GM23338 (cell line): ENCODE results near the gene TRAPPC3L. TPM values are rescaled to one million over a fixed set of nuclear protein-coding genes. Genes with fewer than 3 reads are reported as not detected.

ENCODE experiments used
- ATAC-seq: fragments of 200-7000 bp; cut with Tn5 transposase; 3 replicates; pipeline ENCODE4 v1.9.1; 2020
- DNase-seq: peaks from one replicate; pipeline ENCODE4 v3.0.0-alpha.2; 2015; ENCODE audit warnings: low spot score
- H2AFZ ChIP-seq: fragments of 200-600 bp; sonication (generic); 2 replicates; pipeline ENCODE4 v1.8.0; 2016; ENCODE audit warnings: antibody characterized with exemption, mild to moderate bottlenecking, moderate library complexity
- H3F3A ChIP-seq: fragments of 200-600 bp; sonication (generic); replicated peaks from 2 replicates; pipeline ENCODE4 v1.8.0; 2017; ENCODE audit warnings: antibody characterized with exemption, mixed run types, low read depth
- H3K27ac ChIP-seq: fragments of 200-600 bp; sonication (generic); 2 replicates; pipeline ENCODE4 v1.6.1; 2016; ENCODE audit warnings: low read depth
- H3K27me3 ChIP-seq: fragments of 200-600 bp; sonication (generic); 2 replicates; pipeline ENCODE4 v1.8.0; 2016; ENCODE audit warnings: mild to moderate bottlenecking, mixed run types, moderate library complexity; ENCODE audit not compliant: insufficient read depth
- H3K36me3 ChIP-seq: fragments of 200-600 bp; sonication (generic); 2 replicates; pipeline ENCODE4 v1.8.0; 2016; ENCODE audit warnings: mild to moderate bottlenecking; ENCODE audit not compliant: insufficient read depth
- H3K4me1 ChIP-seq: fragments of 200-600 bp; sonication (generic); 2 replicates; pipeline ENCODE4 v1.8.0; 2016; ENCODE audit warnings: mild to moderate bottlenecking, moderate library complexity; ENCODE audit not compliant: insufficient read depth
- H3K4me2 ChIP-seq: fragments of 200-600 bp; sonication (generic); 2 replicates; pipeline ENCODE4 v1.7.1; 2017; ENCODE audit warnings: mixed run types
- H3K4me3 ChIP-seq: fragments of 200-600 bp; sonication (generic); 2 replicates; pipeline ENCODE4 v1.6.1; 2016; ENCODE audit warnings: mixed run types
- H3K79me2 ChIP-seq: fragments of 200-600 bp; sonication (generic); replicated peaks from 2 replicates; pipeline ENCODE4 v1.8.0; 2017; ENCODE audit warnings: mild to moderate bottlenecking; ENCODE audit not compliant: insufficient read depth
- H3K9me2 ChIP-seq: fragments of 200-600 bp; sonication (generic); 2 replicates; pipeline ENCODE4 v1.8.0; 2017; ENCODE audit not compliant: insufficient read depth
- H4K20me1 ChIP-seq: fragments of 200-600 bp; sonication (generic); replicated peaks from 2 replicates; pipeline ENCODE4 v1.8.0; 2017; ENCODE audit warnings: mild to moderate bottlenecking; ENCODE audit not compliant: insufficient read depth
- H3K27ac Mint-ChIP-seq: 2 replicates; pipeline ENCODE4 v1.8.0; 2020; ENCODE audit warnings: inconsistent platforms, mild to moderate bottlenecking, moderate library complexity, mixed read lengths
- H3K27me3 Mint-ChIP-seq: 3 replicates; pipeline ENCODE4 v1.8.0; 2022; ENCODE audit warnings: low read depth, mild to moderate bottlenecking, moderate library complexity, mixed read lengths, inconsistent platforms; ENCODE audit not compliant: insufficient read depth, poor library complexity
- H3K36me3 Mint-ChIP-seq: 3 replicates; pipeline ENCODE4 v1.8.0; 2021; ENCODE audit warnings: low read depth, mild to moderate bottlenecking, inconsistent platforms, moderate library complexity, mixed read lengths
- H3K4me1 Mint-ChIP-seq: 3 replicates; pipeline ENCODE4 v1.8.0; 2020; ENCODE audit warnings: mild to moderate bottlenecking, inconsistent platforms, mixed read lengths
- H3K4me3 Mint-ChIP-seq: 3 replicates; pipeline ENCODE4 v1.8.0; 2021; ENCODE audit warnings: moderate library complexity, mild to moderate bottlenecking, inconsistent platforms, mixed read lengths
- H3K9me3 Mint-ChIP-seq: 3 replicates; pipeline ENCODE4 v1.8.0; 2020; ENCODE audit warnings: moderate library complexity, mild to moderate bottlenecking, inconsistent platforms, mixed read lengths
- ETS1 ChIP-seq: IDR thresholded peaks from 2 replicates; pipeline ENCODE4 v1.6.1; 2016; ENCODE audit warnings: antibody characterized with exemption
- EZH2 ChIP-seq: fragments of 200-600 bp; sonication (generic); IDR thresholded peaks from one replicate; pipeline ENCODE4 v1.8.0; 2017; ENCODE audit warnings: antibody characterized with exemption, mild to moderate bottlenecking, low read depth; ENCODE audit not compliant: unreplicated experiment
- JUNB ChIP-seq: IDR thresholded peaks from one replicate; pipeline ENCODE4 v1.6.1; 2016; ENCODE audit warnings: antibody characterized with exemption; ENCODE audit not compliant: unreplicated experiment
- POLR2AphosphoS5 ChIP-seq: IDR thresholded peaks from 2 replicates; pipeline ENCODE4 v1.6.1; 2016; ENCODE audit warnings: antibody characterized with exemption, low read depth
- ZNF114 ChIP-seq: fragments of 250-450 bp; sonication (Bioruptor Pico); IDR thresholded peaks from 2 replicates; pipeline ENCODE4 v1.5.0; 2020; ENCODE audit warnings: mild to moderate bottlenecking, moderate library complexity
- polyA plus RNA-seq: library from polyadenylated mRNA; unstranded; fragments of >200 nt; fragmentation: Nextera tagmentation; extraction: Ambion mirVana; gene quantifications from 2 replicates; pipeline ENCODE4 v1.2.1, GENCODE V29; 2016
- total RNA-seq: library from RNA; depleted of rRNA; stranded (reverse); fragments of >200 nt; shearing (Covaris generic); gene quantifications from 2 replicates; pipeline ENCODE4 v1.2.3, GENCODE V29; 2014
- TF ChIP-seq, protein P1 (sequence below): IDR thresholded peaks from one replicate; pipeline ENCODE4 v1.6.1; 2018; ENCODE audit warnings: antibody characterized with exemption; ENCODE audit not compliant: unreplicated experiment
- TF ChIP-seq, protein P2 (sequence below), 2 experiments: fragments of 200-600 bp in 1 of 2; sonication (generic) in 1 of 2; conservative IDR thresholded peaks; 2 replicates each; pipeline versions ENCODE4 v1.5.1 to v1.6.1; 2016 to 2017; ENCODE audit warnings: antibody characterized with exemption in 2 of 2, low read depth in 2 of 2, mild to moderate bottlenecking in 2 of 2, moderate library complexity in 1 of 2

Gene TRAPPC3L
- total and polyA plus RNA-seq, 2 experiments from 2014 or later: not detected

DNA sequence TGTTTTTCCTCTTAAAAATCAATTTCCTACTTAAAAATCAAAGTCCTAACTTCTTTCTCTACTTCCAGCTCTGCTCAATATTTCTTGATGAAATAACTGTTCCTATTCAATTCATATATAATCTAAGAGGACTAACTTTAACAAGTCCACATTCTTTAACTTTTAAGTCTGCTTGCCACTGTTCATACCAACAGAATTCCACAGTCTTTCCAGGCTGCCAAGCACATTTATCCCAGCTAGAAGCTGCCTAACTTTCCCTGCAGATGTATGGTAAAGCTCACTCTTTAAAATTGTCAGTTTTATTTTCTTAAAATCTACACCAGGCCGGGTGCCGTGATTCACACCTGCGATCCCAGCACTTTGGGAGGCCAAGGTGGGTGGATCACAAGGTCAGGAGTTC, 72.8 kb downstream of the TRAPPC3L start (continued):
- TF ChIP-seq, protein P1, sequence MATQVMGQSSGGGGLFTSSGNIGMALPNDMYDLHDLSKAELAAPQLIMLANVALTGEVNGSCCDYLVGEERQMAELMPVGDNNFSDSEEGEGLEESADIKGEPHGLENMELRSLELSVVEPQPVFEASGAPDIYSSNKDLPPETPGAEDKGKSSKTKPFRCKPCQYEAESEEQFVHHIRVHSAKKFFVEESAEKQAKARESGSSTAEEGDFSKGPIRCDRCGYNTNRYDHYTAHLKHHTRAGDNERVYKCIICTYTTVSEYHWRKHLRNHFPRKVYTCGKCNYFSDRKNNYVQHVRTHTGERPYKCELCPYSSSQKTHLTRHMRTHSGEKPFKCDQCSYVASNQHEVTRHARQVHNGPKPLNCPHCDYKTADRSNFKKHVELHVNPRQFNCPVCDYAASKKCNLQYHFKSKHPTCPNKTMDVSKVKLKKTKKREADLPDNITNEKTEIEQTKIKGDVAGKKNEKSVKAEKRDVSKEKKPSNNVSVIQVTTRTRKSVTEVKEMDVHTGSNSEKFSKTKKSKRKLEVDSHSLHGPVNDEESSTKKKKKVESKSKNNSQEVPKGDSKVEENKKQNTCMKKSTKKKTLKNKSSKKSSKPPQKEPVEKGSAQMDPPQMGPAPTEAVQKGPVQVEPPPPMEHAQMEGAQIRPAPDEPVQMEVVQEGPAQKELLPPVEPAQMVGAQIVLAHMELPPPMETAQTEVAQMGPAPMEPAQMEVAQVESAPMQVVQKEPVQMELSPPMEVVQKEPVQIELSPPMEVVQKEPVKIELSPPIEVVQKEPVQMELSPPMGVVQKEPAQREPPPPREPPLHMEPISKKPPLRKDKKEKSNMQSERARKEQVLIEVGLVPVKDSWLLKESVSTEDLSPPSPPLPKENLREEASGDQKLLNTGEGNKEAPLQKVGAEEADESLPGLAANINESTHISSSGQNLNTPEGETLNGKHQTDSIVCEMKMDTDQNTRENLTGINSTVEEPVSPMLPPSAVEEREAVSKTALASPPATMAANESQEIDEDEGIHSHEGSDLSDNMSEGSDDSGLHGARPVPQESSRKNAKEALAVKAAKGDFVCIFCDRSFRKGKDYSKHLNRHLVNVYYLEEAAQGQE: no peak
- no peak for TF ChIP-seq EZH2
- no peak for TF ChIP-seq ETS1
- TF ChIP-seq ZNF114 (CRISPR knock-in tag): no peak
- TF ChIP-seq JUNB: no peak

- Histone ChIP-seq H3K4me3 (no peak overlapping the region), H3K79me2 (no peaks in the 10 kb centered on the region), H3F3A (no peaks in the 10 kb centered on the region), H3K4me1 (no peaks in the 10 kb centered on the region; the same call in 1 of the 2 replicates), H3K4me2 (no peak overlapping the region), H3K36me3 (no peaks in the 10 kb centered on the region), H2AFZ (no peak overlapping the region), H4K20me1 (no peaks in the 10 kb centered on the region), H3K27ac (no peak overlapping the region), H3K9me2 (no peaks in the 10 kb centered on the region), H3K27me3 (no peaks in the 10 kb centered on the region)
- Mint-ChIP-seq H3K36me3 (no peaks in the 10 kb centered on the region), H3K4me1 (0 out of 3 replicates have a peak, but pooled peaks cover 4% of the 10 kb centered on the region), H3K9me3 (no peaks in the 10 kb centered on the region), H3K4me3 (no peak overlapping the region), H3K27ac (no peak overlapping the region), H3K27me3 (peaks cover 5% of the 10 kb centered on the region)
- DNase-seq (no peak), ATAC-seq (no peak)
- TF ChIP-seq, protein P2, sequence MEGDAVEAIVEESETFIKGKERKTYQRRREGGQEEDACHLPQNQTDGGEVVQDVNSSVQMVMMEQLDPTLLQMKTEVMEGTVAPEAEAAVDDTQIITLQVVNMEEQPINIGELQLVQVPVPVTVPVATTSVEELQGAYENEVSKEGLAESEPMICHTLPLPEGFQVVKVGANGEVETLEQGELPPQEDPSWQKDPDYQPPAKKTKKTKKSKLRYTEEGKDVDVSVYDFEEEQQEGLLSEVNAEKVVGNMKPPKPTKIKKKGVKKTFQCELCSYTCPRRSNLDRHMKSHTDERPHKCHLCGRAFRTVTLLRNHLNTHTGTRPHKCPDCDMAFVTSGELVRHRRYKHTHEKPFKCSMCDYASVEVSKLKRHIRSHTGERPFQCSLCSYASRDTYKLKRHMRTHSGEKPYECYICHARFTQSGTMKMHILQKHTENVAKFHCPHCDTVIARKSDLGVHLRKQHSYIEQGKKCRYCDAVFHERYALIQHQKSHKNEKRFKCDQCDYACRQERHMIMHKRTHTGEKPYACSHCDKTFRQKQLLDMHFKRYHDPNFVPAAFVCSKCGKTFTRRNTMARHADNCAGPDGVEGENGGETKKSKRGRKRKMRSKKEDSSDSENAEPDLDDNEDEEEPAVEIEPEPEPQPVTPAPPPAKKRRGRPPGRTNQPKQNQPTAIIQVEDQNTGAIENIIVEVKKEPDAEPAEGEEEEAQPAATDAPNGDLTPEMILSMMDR (conservative IDR thresholded peaks at IDR 0.05; ENCODE audit: low read depth in 2 of 2): no peak
- TF ChIP-seq POLR2AphosphoS5: no peak
- TF ChIP-seq EZH2: no peak
- no peak for TF ChIP-seq ZNF114 (CRISPR knock-in tag)
- TF ChIP-seq, protein P1: no peak
- TF ChIP-seq ETS1: no peak
- no peak for TF ChIP-seq JUNB
Observed at GRCh38 chr6:116471531-116471930, 74.0 kb downstream of the TRAPPC3L start.
